Kidney (tissue), 14 donors: ENCODE results near the gene GALNT18. TPM values are rescaled to one million over a fixed set of nuclear protein-coding genes. Genes with fewer than 3 reads are reported as not detected.

ENCODE experiments used
- DNase-seq, 5 donors: peaks; one replicate each; pipeline ENCODE4 v3.0.0-alpha.2; 2013 to 2020
- FAIRE-seq: peaks from 2 replicates; lab custom pipeline; 2012; peaks lifted over from hg19 to GRCh38; lab: Jason Lieb, UNC
- H3K27ac ChIP-seq, 2 donors: one replicate each; pipeline ENCODE4 v1.7.0; 2013; ENCODE audit warnings: low read depth in 2 of 2, low read length in 2 of 2, inconsistent platforms in 1 of 2
- H3K27me3 ChIP-seq: one replicate; pipeline ENCODE4 v1.7.1; 2013; ENCODE audit warnings: low read length, inconsistent platforms; ENCODE audit not compliant: control insufficient read depth, insufficient read depth
- H3K36me3 ChIP-seq, 3 donors: one replicate each; pipeline versions ENCODE4 v1.7.0 to v1.7.1; 2013; ENCODE audit warnings: low read length in 3 of 3, control low read depth in 1 of 3, inconsistent platforms in 1 of 3; ENCODE audit not compliant: insufficient read depth in 3 of 3, control insufficient read depth in 2 of 3
- H3K4me1 ChIP-seq, 3 donors: one replicate each; pipeline versions ENCODE4 v1.7.0 to v1.7.1; 2013; ENCODE audit warnings: low read length in 3 of 3, inconsistent platforms in 1 of 3, low read depth in 1 of 3; ENCODE audit not compliant: control insufficient read depth in 2 of 3, insufficient read depth in 2 of 3
- H3K4me3 ChIP-seq, 3 donors: one replicate each; pipeline versions ENCODE4 v1.7.0 to v1.8.1; 2013; ENCODE audit warnings: low read length in 3 of 3, control low read depth in 1 of 3, inconsistent platforms in 1 of 3
- H3K9ac ChIP-seq, 3 donors: one replicate each; pipeline versions ENCODE4 v1.7.0 to v1.7.1; 2013; ENCODE audit warnings: low read length in 3 of 3, control low read depth in 1 of 3, inconsistent platforms in 1 of 3
- H3K9me3 ChIP-seq, 3 donors: one replicate each; pipeline versions ENCODE4 v1.7.0 to v1.7.1; 2013; ENCODE audit warnings: low read length in 3 of 3, control low read depth in 1 of 3, inconsistent platforms in 1 of 3; ENCODE audit not compliant: control insufficient read depth in 2 of 3, insufficient read depth in 1 of 3
- CTCF ChIP-seq: IDR thresholded peaks from 3 replicates; pipeline ENCODE4 v1.5.1; 2012; ENCODE audit warnings: mild to moderate bottlenecking, moderate library complexity, borderline replicate concordance; ENCODE audit not compliant: insufficient read depth; ENCODE audit errors: extremely low read depth
- intact Hi-C: fragments of 100-400 bp; cut with DNase I; formaldehyde crosslinking; loops from one replicate; pipeline ENCODE4 v1.11.1; 2022
- polyA plus RNA-seq: library from polyadenylated mRNA; stranded (reverse); fragments of 350-450 nt; fragmentation: Illumina TruSeq; extraction: RNeasy Lipid Tissue Mini Kit (QIAGEN cat#74804); gene quantifications from one replicate; pipeline ENCODE4 v1.2.3, GENCODE V29; 2014; ENCODE audit warnings: low read depth, low replicate concordance; ENCODE audit not compliant: insufficient read depth
- total RNA-seq: library from RNA; stranded (reverse); fragmentation: NEBNext Ultra II Directional; extraction: Animal tissue kit (Norgen Biotek cat#: 25700); gene quantifications from one replicate; pipeline ENCODE4 v1.2.1, GENCODE V29; 2021
- donor health status: control.
- donor health status: control.
- donor health status: control.
- donor health status: control.
- donor health status: control.
- donor health status: DM: yes; HTN: yes; CAD: no.
- donor health status: Normal renal cell carcinoma (clear cell type).

The GALNT18 gene
- total and polyA plus RNA-seq, 2 donors from 2014 or later = 27.2 to 42.1 TPM

DNA sequence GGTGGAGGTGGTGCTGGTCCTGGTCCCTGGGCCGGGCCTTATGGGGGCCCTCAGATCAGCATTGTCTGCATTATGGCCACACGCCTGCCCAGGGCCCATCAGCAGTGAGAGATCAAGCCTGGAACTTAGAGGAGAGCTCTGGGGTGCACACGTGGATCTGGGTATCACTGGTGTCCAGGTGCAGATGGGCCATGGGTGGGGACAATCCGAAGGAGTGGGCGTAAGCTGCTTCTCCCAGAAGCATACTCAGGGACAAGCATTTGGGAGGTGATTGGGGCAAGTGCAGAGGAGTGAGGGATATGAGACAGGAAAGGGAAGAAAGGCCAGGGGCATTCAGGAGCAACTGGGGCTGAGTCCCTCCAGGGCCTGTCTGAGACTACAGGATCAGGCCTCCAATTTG lies 353.1 kb downstream of the GALNT18 start:
- Histone ChIP-seq H3K4me1 (peaks cover 0 to 3% (median 0%) of the 10 kb centered on the region in 3 donors), H3K27me3 (no peaks in the 10 kb centered on the region), H3K9me3 (no peaks in the 10 kb centered on the region), H3K4me3 (no peak overlapping the region), H3K9ac (no peak overlapping the region), H3K27ac (no peak overlapping the region), H3K36me3 (peaks cover 0 to 7% (median 2%) of the 10 kb centered on the region in 3 donors)
- no peak for FAIRE-seq
- intact Hi-C loops = no loop called here
- no peak for TF ChIP-seq CTCF
- no peak for DNase-seq

- H3K9me3 ChIP-seq = no peaks in the 10 kb centered on the region
- no peak for TF ChIP-seq CTCF
- intact Hi-C loops = no loop called here
- DNase-seq (no peak), FAIRE-seq (no peak)
- H3K36me3 ChIP-seq = peaks cover 0 to 7% (median 2%) of the 10 kb centered on the region in 3 donors
- H3K27ac ChIP-seq = no peak overlapping the region
- H3K27me3 ChIP-seq = no peaks in the 10 kb centered on the region
- H3K9ac ChIP-seq = no peak overlapping the region
- no peak overlapping the region for H3K4me3 ChIP-seq
- H3K4me1 ChIP-seq = peaks cover 0 to 4% (median 0%) of the 10 kb centered on the region in 3 donors
These were observed 353.7 kb downstream of the GALNT18 start for GRCh38 chr11:11268119-11268518.

- H3K4me1 ChIP-seq = peaks cover 0 to 4% (median 0%) of the 10 kb centered on the region in 3 donors
- DNase-seq = no peak
- TF ChIP-seq CTCF = no peak
- intact Hi-C loops = no loop called here
- no peak overlapping the region for H3K9ac ChIP-seq
- H3K27me3 ChIP-seq = no peaks in the 10 kb centered on the region
- H3K36me3 ChIP-seq = peaks cover 0 to 7% (median 2%) of the 10 kb centered on the region in 3 donors
- H3K9me3 ChIP-seq = no peaks in the 10 kb centered on the region
- FAIRE-seq = no peak
- no peak overlapping the region for H3K27ac ChIP-seq
- H3K4me3 ChIP-seq = no peak overlapping the region
These were observed 354.5 kb downstream of the GALNT18 start for GRCh38 chr11:11267312-11267711.
